IMR-90 (cell line): ENCODE data around the gene DOCK4. TPM values are rescaled to one million over a fixed set of nuclear protein-coding genes. Genes with fewer than 3 reads are reported as not detected.

Experiments used
- ATAC-seq: fragments of 200-7000 bp; cut with Tn5 transposase; 2 replicates; pipeline ENCODE4 v1.9.1; 2020; ENCODE audit warnings: low read depth, mild to moderate bottlenecking, moderate library complexity
- BruUV-seq: library from RNA; stranded (reverse); fragments of 400-500 nt; replicated peaks from 2 replicates; lab custom pipeline; 2021; lab: Mats Ljungman, UMichigan
- CTCF ChIA-PET: fragments of 300-600 bp; formaldehyde crosslinking; extraction: SDS; loops from one replicate; lab custom pipeline; 2021; ENCODE audit warnings: antibody characterized with exemption; lab: Yijun Ruan, JAX
- POLR2A ChIA-PET: fragments of 300-600 bp; sonication (Branson Sonifier 250); formaldehyde crosslinking; loops from one replicate; lab custom pipeline; 2022; ENCODE audit warnings: antibody characterized with exemption; ENCODE audit not compliant: unreplicated experiment; lab: Charles Lee
- DNase-seq: peaks from one replicate; pipeline ENCODE4 v3.0.0; 2013
- H2AFZ ChIP-seq: replicated peaks from 2 replicates; pipeline ENCODE3; 2013; ENCODE audit warnings: low read length, mild to moderate bottlenecking; ENCODE audit not compliant: poor library complexity
- H2AK5ac ChIP-seq: 2 replicates; pipeline ENCODE4 v1.6.1; 2013; ENCODE audit warnings: low read depth, low read length, inconsistent platforms
- H2AK9ac ChIP-seq: replicated peaks from 2 replicates; pipeline ENCODE3; 2013; ENCODE audit warnings: mild to moderate bottlenecking, low read depth, low read length, moderate library complexity; ENCODE audit not compliant: poor library complexity
- H2BK120ac ChIP-seq: 2 replicates; pipeline ENCODE4 v1.6.1; 2013; ENCODE audit warnings: low read depth, low read length, inconsistent platforms
- H2BK15ac ChIP-seq: 3 replicates; pipeline ENCODE4 v1.6.1; 2013; ENCODE audit warnings: low read depth, low read length, inconsistent platforms
- H2BK20ac ChIP-seq: 2 replicates; pipeline ENCODE4 v1.6.1; 2013; ENCODE audit warnings: low read depth, mild to moderate bottlenecking, inconsistent platforms, low read length, moderate library complexity
- H2BK5ac ChIP-seq: 2 replicates; pipeline ENCODE4 v1.6.1; 2013; ENCODE audit warnings: mild to moderate bottlenecking, low read depth, low read length, inconsistent platforms; ENCODE audit not compliant: poor library complexity, severe bottlenecking
- H3K14ac ChIP-seq: replicated peaks from 2 replicates; pipeline ENCODE4 v1.6.1; 2013; ENCODE audit warnings: low read depth, low read length, inconsistent platforms
- H3K18ac ChIP-seq: 2 replicates; pipeline ENCODE4 v1.6.1; 2013; ENCODE audit warnings: low read depth, low read length, control low read depth
- H3K23ac ChIP-seq: 2 replicates; pipeline ENCODE4 v1.6.1; 2013; ENCODE audit warnings: low read depth, low read length, inconsistent platforms
- H3K27ac ChIP-seq: 2 replicates; pipeline ENCODE4 v1.5.1; 2013; ENCODE audit warnings: mild to moderate bottlenecking, control low read depth, low read length; ENCODE audit not compliant: insufficient read depth
- H3K27me3 ChIP-seq: 2 replicates; pipeline ENCODE4 v1.6.1; 2013; ENCODE audit warnings: low read length; ENCODE audit not compliant: control insufficient read depth, insufficient read depth
- H3K36me3 ChIP-seq: 2 replicates; pipeline ENCODE4 v1.6.1; 2013; ENCODE audit warnings: low read length, mixed read lengths; ENCODE audit not compliant: control insufficient read depth, insufficient read depth
- H3K4ac ChIP-seq: 2 replicates; pipeline ENCODE4 v1.6.1; 2013; ENCODE audit warnings: low read depth, low read length, inconsistent platforms
- H3K4me1 ChIP-seq: 2 replicates; pipeline ENCODE4 v1.6.1; 2013; ENCODE audit warnings: low read length, mixed read lengths; ENCODE audit not compliant: control insufficient read depth, insufficient read depth
- H3K4me2 ChIP-seq: 2 replicates; pipeline ENCODE4 v1.6.1; 2013; ENCODE audit warnings: low read depth, mild to moderate bottlenecking, control low read depth, low read length, moderate library complexity
- H3K4me3 ChIP-seq: 2 replicates; pipeline ENCODE4 v1.5.1; 2013; ENCODE audit warnings: low read depth, mild to moderate bottlenecking, control low read depth, low read length, moderate library complexity; ENCODE audit not compliant: insufficient read depth
- H3K56ac ChIP-seq: 2 replicates; pipeline ENCODE4 v1.6.1; 2013; ENCODE audit warnings: low read length, inconsistent platforms; ENCODE audit not compliant: insufficient read depth; ENCODE audit errors: extremely low read depth
- H3K79me1 ChIP-seq, 2 experiments: 2 replicates each; pipeline ENCODE4 v1.6.1; 2013; ENCODE audit warnings: low read length in 2 of 2, inconsistent platforms in 1 of 2, low read depth in 1 of 2
- H3K9ac ChIP-seq: 2 replicates; pipeline ENCODE4 v1.6.1; 2013; ENCODE audit warnings: low read depth, low read length, control low read depth
- H3K9me1 ChIP-seq: 2 replicates; pipeline ENCODE4 v1.6.1; 2013; ENCODE audit warnings: low read length, inconsistent platforms; ENCODE audit not compliant: insufficient read depth
- H3K9me3 ChIP-seq: 2 replicates; pipeline ENCODE4 v1.6.1; 2013; ENCODE audit warnings: low read length; ENCODE audit not compliant: control insufficient read depth, insufficient read depth
- H4K20me1 ChIP-seq: 2 replicates; pipeline ENCODE4 v1.6.1; 2013; ENCODE audit warnings: low read length, inconsistent platforms; ENCODE audit not compliant: insufficient read depth
- H4K5ac ChIP-seq: 2 replicates; pipeline ENCODE4 v1.6.1; 2013; ENCODE audit warnings: mild to moderate bottlenecking, low read depth, low read length, control low read depth
- H4K8ac ChIP-seq, 2 experiments: 2 replicates each; pipeline ENCODE4 v1.6.1; 2013; ENCODE audit warnings: low read depth in 2 of 2, low read length in 2 of 2, control low read depth in 1 of 2, inconsistent platforms in 1 of 2
- H4K91ac ChIP-seq: 2 replicates; pipeline ENCODE4 v1.6.1; 2013; ENCODE audit warnings: low read depth, low read length, inconsistent platforms; ENCODE audit not compliant: insufficient read depth
- BHLHE40 ChIP-seq: fragments of 150-350 bp; IDR thresholded peaks from 2 replicates; pipeline ENCODE4 v1.6.1; 2016; ENCODE audit warnings: mild to moderate bottlenecking, low read depth, low read length
- CEBPB ChIP-seq: IDR thresholded peaks from 2 replicates; pipeline ENCODE4 v1.6.1; 2012; ENCODE audit warnings: low read depth, low read length, improper control_type of control experiment
- CHD1 ChIP-seq: IDR thresholded peaks from 2 replicates; pipeline ENCODE4 v1.6.1; 2012; ENCODE audit warnings: low read depth, low read length, improper control_type of control experiment
- FOS ChIP-seq: fragments of 150-350 bp; IDR thresholded peaks from 2 replicates; pipeline ENCODE4 v1.6.1; 2016; ENCODE audit warnings: low read depth, low read length
- MAFK ChIP-seq: IDR thresholded peaks from 2 replicates; pipeline ENCODE4 v1.6.1; 2012; ENCODE audit warnings: low read depth, low read length, improper control_type of control experiment
- MAZ ChIP-seq: IDR thresholded peaks from 2 replicates; pipeline ENCODE4 v1.6.1; 2012; ENCODE audit warnings: low read depth, mild to moderate bottlenecking, low read length, improper control_type of control experiment, moderate library complexity, borderline replicate concordance
- MXI1 ChIP-seq: IDR thresholded peaks from 2 replicates; pipeline ENCODE4 v1.6.1; 2012; ENCODE audit warnings: low read depth, mild to moderate bottlenecking, low read length, moderate library complexity, borderline replicate concordance
- NFE2L2 ChIP-seq: fragments of 150-350 bp; IDR thresholded peaks from 2 replicates; pipeline ENCODE4 v1.6.1; 2016; ENCODE audit warnings: low read depth, mild to moderate bottlenecking, low read length
- POLR2A ChIP-seq: IDR thresholded peaks from 2 replicates; pipeline ENCODE4 v1.6.1; 2012; ENCODE audit warnings: mild to moderate bottlenecking, low read depth, low read length
- RAD21 ChIP-seq: IDR thresholded peaks from 2 replicates; pipeline ENCODE4 v1.6.1; 2012; ENCODE audit warnings: low read length, improper control_type of control experiment
- RCOR1 ChIP-seq: IDR thresholded peaks from 2 replicates; pipeline ENCODE4 v1.6.1; 2012; ENCODE audit warnings: mild to moderate bottlenecking, low read length, improper control_type of control experiment; ENCODE audit not compliant: insufficient replicate concordance
- RFX5 ChIP-seq: IDR thresholded peaks from 2 replicates; pipeline ENCODE4 v1.8.0; 2012; ENCODE audit warnings: low read depth, mild to moderate bottlenecking, low read length, moderate library complexity
- SMC3 ChIP-seq: fragments of 150-350 bp; IDR thresholded peaks from 2 replicates; pipeline ENCODE4 v1.6.1; 2016; ENCODE audit warnings: low read depth, mild to moderate bottlenecking, antibody characterized with exemption, low read length, moderate library complexity
- WGBS, 2 experiments: methylation state at CpG; one replicate each; pipeline versions ENCODE4 v1.1.5 to v1.1.7; 2013; ENCODE audit warnings: missing lambda C conversion rate in 2 of 2; ENCODE audit not compliant: insufficient read length in 1 of 2; ENCODE audit errors: extremely low coverage in 2 of 2; 5-methylcytosine and 5-hydroxymethylcytosine counted together
- dilution Hi-C: fragments of 300-500 bp; cut with HindIII; formaldehyde crosslinking; loops from one replicate; pipeline ENCODE4 v1.14.3; 2018; ENCODE audit warnings: low sequenced_read_pairs; ENCODE audit not compliant: unreplicated experiment
- in situ Hi-C: fragments of 300-500 bp; cut with MboI; formaldehyde crosslinking; loops from 3 replicates; pipeline ENCODE4 v1.14.3; 2019; ENCODE audit warnings: low sequenced_read_pairs, inconsistent platforms, mixed read lengths
- intact Hi-C: fragments of 100-400 bp; cut with micrococcal nuclease; formaldehyde crosslinking; loops from 2 replicates; pipeline ENCODE4 v1.10.0; 2022
- polyA plus RNA-seq, 3 experiments: library from polyadenylated mRNA; depleted of rRNA; stranded (reverse); fragments of >200 nt; gene quantifications; 2 replicates each; pipeline ENCODE4 v1.2.3, GENCODE V29; 2012; ENCODE audit warnings: low replicate concordance in 1 of 3
- total RNA-seq: library from RNA; depleted of rRNA; stranded (reverse); fragments of >200 nt; gene quantifications from 2 replicates; pipeline ENCODE4 v1.2.3, GENCODE V29; 2012
- TF ChIP-seq, protein P1 (sequence below): conservative IDR thresholded peaks from 2 replicates; pipeline ENCODE4 v1.5.1; 2012; ENCODE audit warnings: mild to moderate bottlenecking, low read depth, low read length, improper control_type of control experiment
- TF ChIP-seq, protein P2 (sequence below): fragments of 150-350 bp; IDR thresholded peaks from 2 replicates; pipeline ENCODE4 v1.6.1; 2016; ENCODE audit warnings: low read depth, mild to moderate bottlenecking, low read length, moderate library complexity, borderline replicate concordance
- TF ChIP-seq, protein P3 (sequence below): fragments of 150-350 bp; IDR thresholded peaks from 2 replicates; pipeline ENCODE4 v1.6.1; 2017; ENCODE audit warnings: mild to moderate bottlenecking, antibody characterized with exemption, low read length, low read depth

The DOCK4 gene
- total and polyA plus RNA-seq, 2 of the 4 experiments (the other 2 are of a cell fraction) = 4.4 to 12.2 TPM

DNA sequence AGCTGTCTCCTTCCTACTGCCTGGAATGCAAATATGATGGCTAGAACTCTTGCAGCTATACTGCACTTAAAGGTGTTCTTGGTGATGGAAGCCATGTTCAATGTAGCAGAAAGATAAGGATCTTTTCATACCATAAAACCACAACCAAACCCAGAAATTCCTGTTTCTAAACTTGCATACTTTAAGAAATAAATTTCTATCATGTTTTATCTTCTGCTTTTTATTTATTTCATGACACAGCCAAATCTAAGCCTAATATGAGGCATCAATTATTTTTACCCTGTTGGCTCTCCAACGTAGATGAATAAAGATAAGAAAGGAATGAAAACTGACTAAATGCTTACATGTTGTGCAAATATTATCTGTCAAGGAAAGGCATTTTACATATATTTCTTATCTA, 224.1 kb downstream of the DOCK4 start:
- H3K9ac ChIP-seq = no peak overlapping the region
- dilution Hi-C loops = no loop called here
- ChIA-PET POLR2A (no interaction called here), CTCF (no interaction called here)
- H3K27ac ChIP-seq = no peak overlapping the region
- no peak overlapping the region for H3K18ac ChIP-seq
- in situ Hi-C loops = no loop called here
- no TSS peak for BruUV-seq
- no peak overlapping the region for H2BK20ac ChIP-seq
- H2AFZ ChIP-seq = no peak overlapping the region
- intact Hi-C loops = loop anchor here (10.0 kb wide), 1 partner anchor 223 kb away; the partner anchor contains the start of genes DOCK4 and ZNF277
- H3K23ac ChIP-seq = no peak overlapping the region
- WGBS, 2 experiments = no CpG with 5 or more reads among the region's 1 CpG
- no peaks in the 10 kb centered on the region for H3K4me1 ChIP-seq
- H4K91ac ChIP-seq = no peak overlapping the region
- no peak overlapping the region for H3K14ac ChIP-seq
- no peak overlapping the region for H2AK9ac ChIP-seq
- no peak overlapping the region for H4K5ac ChIP-seq
- no peak overlapping the region for H2BK120ac ChIP-seq
- H3K79me1 ChIP-seq = peaks cover 0 to 3% of the 10 kb centered on the region in 2 experiments; a peak in 1 of 4 replicates
- H4K8ac ChIP-seq = no peak overlapping the region
- DNase-seq = no peak
- H3K56ac ChIP-seq = no peak overlapping the region
- no peaks in the 10 kb centered on the region for H4K20me1 ChIP-seq
- no peaks in the 10 kb centered on the region for H3K27me3 ChIP-seq
- no peak overlapping the region for H2BK5ac ChIP-seq
- H3K4me3 ChIP-seq = no peak overlapping the region
- no peak overlapping the region for H3K4ac ChIP-seq
- no peak for ATAC-seq
- no peaks in the 10 kb centered on the region; the same call in none of the 2 replicates for H3K9me1 ChIP-seq
- no peak overlapping the region for H2AK5ac ChIP-seq
- TF ChIP-seq MAZ = no peak
- TF ChIP-seq CHD1 = no peak
- TF ChIP-seq, protein P1, sequence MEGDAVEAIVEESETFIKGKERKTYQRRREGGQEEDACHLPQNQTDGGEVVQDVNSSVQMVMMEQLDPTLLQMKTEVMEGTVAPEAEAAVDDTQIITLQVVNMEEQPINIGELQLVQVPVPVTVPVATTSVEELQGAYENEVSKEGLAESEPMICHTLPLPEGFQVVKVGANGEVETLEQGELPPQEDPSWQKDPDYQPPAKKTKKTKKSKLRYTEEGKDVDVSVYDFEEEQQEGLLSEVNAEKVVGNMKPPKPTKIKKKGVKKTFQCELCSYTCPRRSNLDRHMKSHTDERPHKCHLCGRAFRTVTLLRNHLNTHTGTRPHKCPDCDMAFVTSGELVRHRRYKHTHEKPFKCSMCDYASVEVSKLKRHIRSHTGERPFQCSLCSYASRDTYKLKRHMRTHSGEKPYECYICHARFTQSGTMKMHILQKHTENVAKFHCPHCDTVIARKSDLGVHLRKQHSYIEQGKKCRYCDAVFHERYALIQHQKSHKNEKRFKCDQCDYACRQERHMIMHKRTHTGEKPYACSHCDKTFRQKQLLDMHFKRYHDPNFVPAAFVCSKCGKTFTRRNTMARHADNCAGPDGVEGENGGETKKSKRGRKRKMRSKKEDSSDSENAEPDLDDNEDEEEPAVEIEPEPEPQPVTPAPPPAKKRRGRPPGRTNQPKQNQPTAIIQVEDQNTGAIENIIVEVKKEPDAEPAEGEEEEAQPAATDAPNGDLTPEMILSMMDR = no peak
- TF ChIP-seq NFE2L2 = no peak
- no peak for TF ChIP-seq BHLHE40
- no peak for TF ChIP-seq CEBPB
- TF ChIP-seq FOS = no peak
- TF ChIP-seq, protein P2, sequence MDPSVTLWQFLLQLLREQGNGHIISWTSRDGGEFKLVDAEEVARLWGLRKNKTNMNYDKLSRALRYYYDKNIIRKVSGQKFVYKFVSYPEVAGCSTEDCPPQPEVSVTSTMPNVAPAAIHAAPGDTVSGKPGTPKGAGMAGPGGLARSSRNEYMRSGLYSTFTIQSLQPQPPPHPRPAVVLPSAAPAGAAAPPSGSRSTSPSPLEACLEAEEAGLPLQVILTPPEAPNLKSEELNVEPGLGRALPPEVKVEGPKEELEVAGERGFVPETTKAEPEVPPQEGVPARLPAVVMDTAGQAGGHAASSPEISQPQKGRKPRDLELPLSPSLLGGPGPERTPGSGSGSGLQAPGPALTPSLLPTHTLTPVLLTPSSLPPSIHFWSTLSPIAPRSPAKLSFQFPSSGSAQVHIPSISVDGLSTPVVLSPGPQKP = no peak
- no peak for TF ChIP-seq RCOR1
- no peak for TF ChIP-seq POLR2A
- no peak for TF ChIP-seq MXI1
- TF ChIP-seq, protein P3, sequence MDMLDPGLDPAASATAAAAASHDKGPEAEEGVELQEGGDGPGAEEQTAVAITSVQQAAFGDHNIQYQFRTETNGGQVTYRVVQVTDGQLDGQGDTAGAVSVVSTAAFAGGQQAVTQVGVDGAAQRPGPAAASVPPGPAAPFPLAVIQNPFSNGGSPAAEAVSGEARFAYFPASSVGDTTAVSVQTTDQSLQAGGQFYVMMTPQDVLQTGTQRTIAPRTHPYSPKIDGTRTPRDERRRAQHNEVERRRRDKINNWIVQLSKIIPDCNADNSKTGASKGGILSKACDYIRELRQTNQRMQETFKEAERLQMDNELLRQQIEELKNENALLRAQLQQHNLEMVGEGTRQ = no peak
- no peak for TF ChIP-seq RAD21
- TF ChIP-seq MAFK = no peak
- no peak for TF ChIP-seq SMC3
- TF ChIP-seq RFX5 = no peak
- no peak overlapping the region for H2BK15ac ChIP-seq
- no peaks in the 10 kb centered on the region for H3K9me3 ChIP-seq
- H3K36me3 ChIP-seq = peaks cover 16% of the 10 kb centered on the region
- no peak overlapping the region for H3K4me2 ChIP-seq
